HCT116 (cell line): ENCODE results near the gene NCF2. TPM values are rescaled to one million over a fixed set of nuclear protein-coding genes. Genes with fewer than 3 reads are reported as not detected.

Experiments used
- ATAC-seq: fragments of 200-7000 bp; cut with Tn5 transposase; 2 replicates; pipeline ENCODE4 v1.9.1; 2020; ENCODE audit warnings: mild to moderate bottlenecking, moderate library complexity
- Bru-seq: library from RNA; stranded (reverse); fragments of 400-500 nt; gene quantifications from one replicate; lab custom pipeline; 2021; lab: Mats Ljungman, UMichigan
- BruChase-seq, 2 experiments: library from RNA; stranded (reverse); fragments of 400-500 nt; gene quantifications; one replicate each; lab custom pipeline; 2021; lab: Mats Ljungman, UMichigan
- BruUV-seq: library from RNA; stranded (reverse); fragments of 400-500 nt; replicated peaks from 2 replicates; lab custom pipeline; 2021; lab: Mats Ljungman, UMichigan
- CTCF ChIA-PET: fragments of 300-600 bp; sonication (Branson Sonifier 250); formaldehyde crosslinking; loops from one replicate; lab custom pipeline; 2021; ENCODE audit warnings: antibody characterized with exemption; lab: Charles Lee
- POLR2A ChIA-PET: fragments of 300-600, 350-600 bp; sonication (Branson Sonifier 250); formaldehyde crosslinking; loops from one replicate; lab custom pipeline; 2021; ENCODE audit warnings: antibody characterized with exemption; lab: Charles Lee
- RAD21 ChIA-PET, 2 experiments: fragments of 300-600 bp; sonication (Branson Sonifier 250); formaldehyde crosslinking; loops; one replicate each; lab custom pipeline; 2023; ENCODE audit warnings: low total read pairs in 2 of 2; ENCODE audit not compliant: uncharacterized antibody in 2 of 2, unreplicated experiment in 2 of 2, low non-redundant PET in 1 of 2; lab: Charles Lee
- DNase-seq: peaks from one replicate; pipeline ENCODE4 v3.0.0-alpha.2; 2010; ENCODE audit warnings: low read depth, low spot score
- H2AFZ ChIP-seq: fragments of 200-600 bp; shearing (Covaris generic), sonication (generic); 2 replicates; pipeline ENCODE4 v1.6.1; 2017; ENCODE audit warnings: low read depth, mixed run types, mixed read lengths, antibody characterized with exemption, low read length; ENCODE audit not compliant: poor library complexity, severe bottlenecking
- H3K27ac ChIP-seq: 2 replicates; pipeline ENCODE4 v1.5.1; 2012; ENCODE audit warnings: low read depth, low read length
- H3K27me3 ChIP-seq: fragments of 200-600 bp; sonication (generic); 2 replicates; pipeline ENCODE4 v1.6.1; 2016; ENCODE audit warnings: mixed run types, low read length, mixed read lengths; ENCODE audit not compliant: insufficient read depth
- H3K36me3 ChIP-seq, 2 experiments: fragments of 200-500 bp in 1 of 2; fragments of 200-600 bp in 1 of 2; sonication (Bioruptor generic) in 1 of 2; sonication (generic) in 1 of 2; 2 replicates each; pipeline versions ENCODE4 v1.5.1 to v1.6.1; 2014 to 2016; ENCODE audit warnings: low read length in 2 of 2, inconsistent platforms in 1 of 2, mixed read lengths in 1 of 2, mixed run types in 1 of 2; ENCODE audit not compliant: insufficient read depth in 2 of 2, control insufficient read depth in 1 of 2
- H3K4me1 ChIP-seq, 2 experiments: fragments of 200-600 bp in 1 of 2; sonication (generic) in 1 of 2; 2 replicates each; pipeline versions ENCODE4 v1.5.1 to v1.6.1; 2012 to 2017; ENCODE audit warnings: low read length in 2 of 2, inconsistent platforms in 1 of 2, mild to moderate bottlenecking in 1 of 2, mixed read lengths in 1 of 2, mixed run types in 1 of 2, moderate library complexity in 1 of 2; ENCODE audit not compliant: insufficient read depth in 2 of 2, control insufficient read depth in 1 of 2
- H3K4me2 ChIP-seq: fragments of 200-600 bp; sonication (generic); 2 replicates; pipeline ENCODE4 v1.6.1; 2017; ENCODE audit warnings: mixed run types, low read length, mixed read lengths
- H3K4me3 ChIP-seq, 2 experiments: fragments of 200-600 bp in 1 of 2; sonication (generic) in 1 of 2; replicated peaks in 1 of 2; 2 replicates each; pipeline ENCODE4 v1.5.1; 2011 to 2016; ENCODE audit warnings: low read length in 2 of 2, control low read depth in 1 of 2, low read depth in 1 of 2, mild to moderate bottlenecking in 1 of 2, mixed read lengths in 1 of 2, mixed run types in 1 of 2
- H3K79me2 ChIP-seq: fragments of 200-600 bp; sonication (generic); 2 replicates; pipeline ENCODE4 v1.6.1; 2017; ENCODE audit warnings: mild to moderate bottlenecking, mixed run types, low read length, moderate library complexity, mixed read lengths; ENCODE audit not compliant: insufficient read depth
- H3K9ac ChIP-seq: fragments of 200-600 bp; sonication (generic); 2 replicates; pipeline ENCODE4 v1.6.1; 2016; ENCODE audit warnings: low read length, mixed read lengths
- H3K9me2 ChIP-seq: fragments of 200-600 bp; sonication (generic), shearing (Covaris generic); 2 replicates; pipeline ENCODE4 v1.6.1; 2017; ENCODE audit warnings: mixed run types, mild to moderate bottlenecking, moderate library complexity; ENCODE audit not compliant: insufficient read depth
- H3K9me3 ChIP-seq, 2 experiments: fragments of 200-500 bp in 1 of 2; fragments of 200-600 bp in 1 of 2; sonication (Bioruptor generic) in 1 of 2; sonication (generic) in 1 of 2; 2 replicates each; pipeline ENCODE4 v1.6.1; 2014 to 2017; ENCODE audit warnings: low read length in 2 of 2, mixed read lengths in 2 of 2, inconsistent platforms in 1 of 2, low read depth in 1 of 2, mild to moderate bottlenecking in 1 of 2, mixed run types in 1 of 2, moderate library complexity in 1 of 2; ENCODE audit not compliant: control insufficient read depth in 1 of 2, insufficient read depth in 1 of 2
- H4K20me1 ChIP-seq: fragments of 200-600 bp; sonication (generic), shearing (Covaris generic); 2 replicates; pipeline ENCODE4 v1.6.1; 2017; ENCODE audit warnings: mixed run types, mild to moderate bottlenecking, moderate library complexity; ENCODE audit not compliant: insufficient read depth
- CBX3 ChIP-seq: IDR thresholded peaks from 2 replicates; pipeline ENCODE4 v1.6.1; 2012; ENCODE audit warnings: low read depth
- EGR1 ChIP-seq: IDR thresholded peaks from 2 replicates; pipeline ENCODE4 v1.6.1; 2012; ENCODE audit warnings: low read depth
- EZH2 ChIP-seq: fragments of 200-600 bp; sonication (generic); IDR thresholded peaks from 2 replicates; pipeline ENCODE4 v1.6.1; 2017; ENCODE audit warnings: antibody characterized with exemption, mixed run types
- EZH2phosphoT487 ChIP-seq: fragments of 200-600 bp; IDR thresholded peaks from 2 replicates; pipeline ENCODE4 v1.6.1; 2018; ENCODE audit warnings: antibody characterized with exemption, borderline replicate concordance
- FOSL1 ChIP-seq: IDR thresholded peaks from 2 replicates; pipeline ENCODE4 v1.6.1; 2012; ENCODE audit warnings: low read depth
- JUND ChIP-seq: IDR thresholded peaks from 2 replicates; pipeline ENCODE4 v1.6.1; 2012
- POLR2AphosphoS5 ChIP-seq: IDR thresholded peaks from 2 replicates; pipeline ENCODE4 v1.6.1; 2011; ENCODE audit warnings: mild to moderate bottlenecking, low read depth, low read length, moderate library complexity
- RAD21 ChIP-seq: IDR thresholded peaks from 2 replicates; pipeline ENCODE4 v1.6.1; 2012; ENCODE audit warnings: low read depth, mild to moderate bottlenecking
- REST ChIP-seq: IDR thresholded peaks from 2 replicates; pipeline ENCODE4 v1.6.1; 2012; ENCODE audit warnings: low read depth
- SRF ChIP-seq: IDR thresholded peaks from 2 replicates; pipeline ENCODE4 v1.6.1; 2012; ENCODE audit warnings: low read depth
- TCF7L2 ChIP-seq: IDR thresholded peaks from 2 replicates; pipeline ENCODE4 v1.7.0; 2011; ENCODE audit warnings: borderline replicate concordance, inconsistent platforms; ENCODE audit not compliant: insufficient read depth, insufficient read length; ENCODE audit errors: extremely low read depth
- ZFX ChIP-seq: fragments of 450-650 bp; IDR thresholded peaks from 2 replicates; pipeline ENCODE4 v1.6.1; 2017
- ZNF274 ChIP-seq: fragments of 200-500 bp; sonication (Bioruptor generic); IDR thresholded peaks from 2 replicates; pipeline ENCODE4 v1.6.1; 2014; ENCODE audit warnings: mild to moderate bottlenecking, low read depth, low read length, inconsistent platforms
- intact Hi-C: fragments of 100-400 bp; cut with micrococcal nuclease; formaldehyde crosslinking; loops from 2 replicates; pipeline ENCODE4 v1.10.0; 2022
- long read RNA-seq: library from polyadenylated mRNA; unstranded; transcript quantifications from one replicate; pipeline ENCODE4 v2.0.0, GENCODE V29; 2021; ENCODE audit not compliant: unreplicated experiment
- polyA plus RNA-seq: library from polyadenylated mRNA; unstranded; fragments of >200 nt; gene quantifications from 2 replicates; pipeline ENCODE4 v1.2.1, GENCODE V29; 2012; ENCODE audit warnings: missing spikeins
- total RNA-seq: library from RNA; stranded (reverse); gene quantifications from one replicate; pipeline ENCODE4 v1.2.1, GENCODE V29; 2021; ENCODE audit not compliant: unreplicated experiment

The NCF2 gene
- total RNA-seq = 0.25 TPM
- polyA plus RNA-seq = 0.08 and 0.09 TPM in 2 replicates
- percentile 9 among the genes with signal in this experiment for Bru-seq, nascent RNA
- percentile 23 among the genes with signal in this experiment for BruChase-seq, experiment 1, labeled RNA remaining after a 6-hour chase
- percentile 5 among the genes with signal in this experiment for BruChase-seq, experiment 2, labeled RNA remaining after a 2-hour chase
- long read RNA-seq = 0 reads

- POLR2A ChIA-PET = no interaction called here
- Histone ChIP-seq H3K4me1 (peaks cover 0 to 7% of the 10 kb centered on the region in 2 experiments; a peak in 1 of 4 replicates), H3K4me3 (no peak within 1 kb of the TSS), H3K27me3 (no peaks in the 10 kb centered on the region), H3K79me2 (no peaks in the 10 kb centered on the region), H2AFZ (no peak within 1 kb of the TSS), H3K36me3 (no peaks in the 10 kb centered on the region), H3K4me2 (no peak within 1 kb of the TSS)
- CTCF ChIA-PET = no interaction called here
- DNase-seq = no peak
- TF ChIP-seq EZH2phosphoT487 (no peak), SRF (no peak), CBX3 (no peak), POLR2AphosphoS5 (no peak), EZH2 (no peak), REST (no peak), RAD21 (no peak), FOSL1 (no peak), ZFX (no peak), TCF7L2 (no peak), EGR1 (no peak), JUND (no peak), ZNF274 (no peak)
- TF ChIP-seq, all 23 proteins: peak for 0
- no peak within 1 kb of the TSS for H3K27ac ChIP-seq
- RAD21 ChIA-PET = no interaction called here
- no TSS peak for BruUV-seq
- H3K9me3 ChIP-seq = no peaks in the 10 kb centered on the region
- H4K20me1 ChIP-seq = no peaks in the 10 kb centered on the region
- intact Hi-C loops = no loop called here
- ATAC-seq = peak; percentile 32
- no peak within 1 kb of the TSS for H3K9ac ChIP-seq
- no peaks in the 10 kb centered on the region for H3K9me2 ChIP-seq
These were observed at the start of gene NCF2 for GRCh38 chr1:183590244-183591191. TSS of gene NCF2 (minus strand) at chr1:183590459. CDS start at chr1:183590329, 130 bp downstream.
